Common myeloid progenitor, CD34-positive (primary cell): ENCODE results near the gene TRIO.

ENCODE experiments used
- CTCF ChIA-PET: fragments of 350-600 bp; sonication (Branson Sonifier 250); formaldehyde crosslinking; loops from one replicate; lab custom pipeline; 2021; ENCODE audit warnings: antibody characterized with exemption; lab: Charles Lee
- POLR2A ChIA-PET: fragments of 350-600 bp; sonication (Branson Sonifier 250); formaldehyde crosslinking; loops from one replicate; lab custom pipeline; 2021; ENCODE audit warnings: antibody characterized with exemption; lab: Charles Lee
- DNase-seq, 3 donors: peaks; one replicate each; pipeline versions ENCODE4 v3.0.0 to v3.0.0-alpha.2; 2013
- H3K27ac ChIP-seq, 2 experiments: 1 replicate in 1 of 2; 2 replicates in 1 of 2; pipeline ENCODE4 v1.7.0; 2013; ENCODE audit warnings: inconsistent platforms in 2 of 2, low read length in 2 of 2, mild to moderate bottlenecking in 2 of 2, low read depth in 1 of 2, moderate library complexity in 1 of 2; ENCODE audit not compliant: severe bottlenecking in 2 of 2, insufficient read depth in 1 of 2, poor library complexity in 1 of 2
- H3K27me3 ChIP-seq, 5 experiments: replicated peaks in 2 of 5; 1 replicate in 3 of 5; 2 replicates in 2 of 5; pipeline versions ENCODE4 v1.6.1 to v1.7.0; 2013; ENCODE audit warnings: low read length in 4 of 5, mild to moderate bottlenecking in 2 of 5, moderate library complexity in 2 of 5, inconsistent platforms in 1 of 5; ENCODE audit not compliant: insufficient read depth in 5 of 5, control insufficient read depth in 4 of 5
- H3K36me3 ChIP-seq, 4 experiments: 1 replicate in 2 of 4; 2 replicates in 2 of 4; pipeline versions ENCODE4 v1.6.1 to v1.7.0; 2013; ENCODE audit warnings: low read length in 3 of 4, control low read depth in 1 of 4, mild to moderate bottlenecking in 1 of 4; ENCODE audit not compliant: control insufficient read depth in 4 of 4, insufficient read depth in 4 of 4
- H3K4me1 ChIP-seq, 4 experiments: 1 replicate in 3 of 4; 2 replicates in 1 of 4; pipeline versions ENCODE4 v1.6.1 to v1.7.1; 2013; ENCODE audit warnings: low read length in 3 of 4, mild to moderate bottlenecking in 3 of 4, control low read depth in 1 of 4, inconsistent platforms in 1 of 4, moderate library complexity in 1 of 4; ENCODE audit not compliant: control insufficient read depth in 4 of 4, insufficient read depth in 4 of 4; ENCODE audit errors: control extremely low read depth in 1 of 4
- H3K4me3 ChIP-seq, 7 experiments: 1 replicate in 4 of 7; 2 replicates in 3 of 7; pipeline versions ENCODE4 v1.5.1 to v1.7.0; 2013; ENCODE audit warnings: mild to moderate bottlenecking in 7 of 7, low read length in 6 of 7, moderate library complexity in 6 of 7, inconsistent platforms in 2 of 7, low read depth in 2 of 7, control low read depth in 1 of 7; ENCODE audit not compliant: insufficient read depth in 4 of 7, control insufficient read depth in 1 of 7; ENCODE audit errors: extremely low read depth in 1 of 7
- H3K9me3 ChIP-seq, 5 experiments: 1 replicate in 4 of 5; 2 replicates in 1 of 5; pipeline versions ENCODE4 v1.6.1 to v1.7.1; 2013; ENCODE audit warnings: low read length in 4 of 5, mild to moderate bottlenecking in 2 of 5, inconsistent platforms in 1 of 5, low read depth in 1 of 5, moderate library complexity in 1 of 5; ENCODE audit not compliant: control insufficient read depth in 4 of 5, insufficient read depth in 2 of 5; ENCODE audit errors: control extremely low read depth in 1 of 5
- WGBS: methylation state at CpG from one replicate; pipeline ENCODE4 v1.1.5; 2013; ENCODE audit not compliant: insufficient coverage; 5-methylcytosine and 5-hydroxymethylcytosine counted together

The TRIO gene

GRCh38 chr5:14503681-14504331, 360.7 kb downstream of the TRIO start:
- Histone ChIP-seq H3K9me3 (no peaks in the 10 kb centered on the region), H3K4me1 (no peaks in the 10 kb centered on the region), H3K27me3 (no peaks in the 10 kb centered on the region), H3K27ac (no peak overlapping the region), H3K36me3 (peaks cover 3 to 72% (median 53%) of the 10 kb centered on the region in 4 experiments), H3K4me3 (no peak overlapping the region)
- ChIA-PET POLR2A (no interaction called here), CTCF (no interaction called here)
- 93% methylated on average over 24 of the region's 27 CpGs for WGBS
- DNase-seq: no peak

DNA sequence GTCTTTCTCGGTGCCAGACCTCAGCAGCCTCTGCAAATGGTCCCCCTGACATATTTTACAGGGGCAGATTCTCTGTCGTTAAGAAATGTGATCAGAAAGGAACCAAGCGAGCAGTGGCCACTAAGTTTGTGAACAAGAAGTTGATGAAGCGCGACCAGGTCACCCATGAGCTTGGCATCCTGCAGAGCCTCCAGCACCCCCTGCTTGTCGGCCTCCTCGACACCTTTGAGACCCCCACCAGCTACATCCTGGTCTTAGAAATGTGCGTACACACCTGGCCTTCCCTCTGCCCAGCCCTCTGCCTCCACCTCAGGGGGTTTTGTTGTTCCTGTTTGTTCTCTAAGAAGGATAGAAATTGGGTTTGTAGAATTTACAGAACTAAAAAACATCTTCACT, 361.2 kb downstream of the TRIO start:
- Histone ChIP-seq H3K27ac (no peak overlapping the region), H3K27me3 (no peaks in the 10 kb centered on the region), H3K36me3 (peaks cover 3 to 67% (median 48%) of the 10 kb centered on the region in 4 experiments), H3K4me1 (no peaks in the 10 kb centered on the region), H3K9me3 (no peaks in the 10 kb centered on the region), H3K4me3 (no peak overlapping the region)
- ChIA-PET POLR2A (no interaction called here), CTCF (no interaction called here)
- 96% methylated on average over 4 of the region's 8 CpGs for WGBS
- DNase-seq: no peak

GRCh38 chr5:14504816-14505215, 361.7 kb downstream of the TRIO start:
- DNase-seq: no peak
- H3K27ac ChIP-seq: no peak overlapping the region
- H3K27me3 ChIP-seq: no peaks in the 10 kb centered on the region
- 99% methylated on average over 10 of the region's 11 CpGs for WGBS
- CTCF ChIA-PET: interaction anchor here (0.7 to 1.2 kb wide), 3 partner anchors 8 to 105 kb away, joined by 3 to 4 read pairs (median 3); no protein-coding TSS in a partner anchor
- peaks cover 3 to 67% (median 48%) of the 10 kb centered on the region in 4 experiments for H3K36me3 ChIP-seq
- no peak overlapping the region for H3K4me3 ChIP-seq
- no peaks in the 10 kb centered on the region for H3K4me1 ChIP-seq
- POLR2A ChIA-PET: no interaction called here
- no peaks in the 10 kb centered on the region for H3K9me3 ChIP-seq

DNA sequence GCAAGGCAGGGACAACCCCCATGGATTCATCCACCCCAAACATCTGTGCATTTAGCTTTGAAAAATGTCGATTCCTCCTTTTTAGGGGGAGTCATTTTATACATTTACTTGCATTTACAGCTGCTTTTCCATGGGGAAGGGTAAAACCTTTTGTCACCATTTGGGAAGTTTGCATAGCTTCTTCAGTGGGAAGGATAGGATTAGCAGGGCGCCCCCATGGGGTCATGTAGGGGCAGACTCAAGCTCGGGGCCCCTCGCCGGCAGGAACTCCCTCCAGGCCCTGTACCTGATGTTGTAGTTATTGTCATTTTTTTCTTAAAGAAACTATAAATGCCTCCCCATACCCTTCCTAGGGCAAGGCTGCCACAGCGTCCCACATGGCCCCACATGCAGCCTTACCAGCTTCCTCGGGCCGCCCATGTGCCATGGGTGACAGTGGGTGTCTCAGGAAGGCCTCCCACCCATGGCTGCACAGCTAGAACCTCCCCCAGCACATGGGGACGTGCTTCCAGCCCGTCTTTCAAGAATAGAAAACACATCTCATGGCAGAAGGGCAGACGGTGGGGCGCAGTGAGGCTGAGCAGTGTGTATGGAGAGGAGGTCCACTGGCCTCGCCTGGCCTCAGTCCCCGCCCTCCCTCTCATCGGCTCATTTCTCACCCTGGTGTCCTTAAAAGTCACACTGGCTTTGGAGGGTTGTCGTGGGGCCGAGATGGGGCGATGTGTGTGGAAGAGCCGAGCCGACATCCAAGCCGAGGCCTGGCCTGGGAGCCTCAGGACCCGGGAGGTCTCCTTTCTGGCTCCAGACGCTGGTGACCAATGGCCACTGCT, 362.4 kb downstream of the TRIO start:
- no peak for DNase-seq
- Histone ChIP-seq H3K36me3 (peaks cover 3 to 64% (median 43%) of the 10 kb centered on the region in 4 experiments), H3K4me3 (no peak overlapping the region), H3K9me3 (no peaks in the 10 kb centered on the region), H3K27ac (no peak overlapping the region), H3K4me1 (no peaks in the 10 kb centered on the region), H3K27me3 (no peaks in the 10 kb centered on the region)
- WGBS: 97% methylated on average over 14 of the region's 23 CpGs
- POLR2A ChIA-PET: no interaction called here
- CTCF ChIA-PET: interaction anchor here (0.7 to 1.5 kb wide), 4 partner anchors 8 to 143 kb away, joined by 3 to 6 read pairs (median 4); no protein-coding TSS in a partner anchor

- ChIA-PET CTCF (interaction anchor here (1.2 to 1.5 kb wide), 2 partner anchors 13 to 142 kb away, joined by 3 to 6 read pairs; no protein-coding TSS in a partner anchor), POLR2A (no interaction called here)
- Histone ChIP-seq H3K36me3 (peaks cover 3 to 63% (median 42%) of the 10 kb centered on the region in 4 experiments), H3K4me3 (no peak overlapping the region), H3K9me3 (no peaks in the 10 kb centered on the region), H3K4me1 (no peaks in the 10 kb centered on the region), H3K27ac (no peak overlapping the region), H3K27me3 (no peaks in the 10 kb centered on the region)
- DNase-seq: no peak
- 92% methylated on average over 6 of the region's 7 CpGs for WGBS
Observed at GRCh38 chr5:14506140-14506538, 363.0 kb downstream of the TRIO start.

DNA sequence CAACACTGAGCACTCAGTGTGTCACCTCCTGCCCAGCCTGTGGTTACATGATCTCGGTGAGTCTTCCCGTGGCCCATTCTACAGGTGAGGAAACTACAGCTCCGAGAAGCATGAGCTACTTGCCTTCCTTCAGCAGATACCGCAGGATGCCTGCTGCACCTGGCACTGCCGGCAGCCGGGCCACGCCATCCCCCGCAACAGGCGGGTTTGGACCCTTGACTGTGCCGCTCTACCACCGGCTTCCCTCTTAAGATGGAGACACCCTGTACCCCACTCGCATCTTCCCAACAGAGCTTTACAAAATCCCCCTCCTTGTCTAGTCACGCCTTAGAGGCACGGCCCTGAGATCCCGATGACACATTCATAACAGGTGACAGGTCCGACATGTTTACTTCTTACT, 363.5 kb downstream of the TRIO start:
- Histone ChIP-seq H3K27me3 (no peaks in the 10 kb centered on the region), H3K9me3 (no peaks in the 10 kb centered on the region), H3K4me1 (no peaks in the 10 kb centered on the region), H3K4me3 (no peak overlapping the region), H3K36me3 (peaks cover 3 to 58% (median 36%) of the 10 kb centered on the region in 4 experiments), H3K27ac (no peak overlapping the region)
- ChIA-PET CTCF (interaction anchor here (1.5 kb wide), 1 partner anchor 142 kb away, joined by 6 read pairs; no protein-coding TSS in a partner anchor), POLR2A (no interaction called here)
- 97% methylated on average over 15 of the region's 16 CpGs for WGBS
- no peak for DNase-seq
